Measurements from ENCODE around the gene ACTG2. TPM values are rescaled to one million over a fixed set of nuclear protein-coding genes. Genes with fewer than 3 reads are reported as not detected.

Gene ACTG2
- total RNA-seq, 1 experiment from 2014 or later: 135 TPM

- Histone ChIP-seq H3K27ac (no peak overlapping the region), H3K4me3 (no peak overlapping the region), H3K27me3 (replicated peaks) (no peaks in the 10 kb centered on the region), H3K9me3 (replicated peaks) (no peaks in the 10 kb centered on the region), H3K4me1 (replicated peaks) (no peaks in the 10 kb centered on the region), H3K36me3 (peaks cover 10% of the 10 kb centered on the region)
- DNase-seq (ENCODE audit: low read depth in 1 of 2, low spot score in 2 of 2): no peak
Measured at GRCh38 chr2:73964223-73964622, 71.4 kb downstream of the ACTG2 start.

- no peak for DNase-seq (ENCODE audit: low read depth in 1 of 2, low spot score in 2 of 2)
- H3K4me1 ChIP-seq (replicated peaks): no peaks in the 10 kb centered on the region
- no peaks in the 10 kb centered on the region for H3K9me3 ChIP-seq (replicated peaks)
- no peaks in the 10 kb centered on the region for H3K27me3 ChIP-seq (replicated peaks)
- no peak overlapping the region for H3K4me3 ChIP-seq
- no peak overlapping the region for H3K27ac ChIP-seq
- H3K36me3 ChIP-seq: peaks cover 2% of the 10 kb centered on the region; the same call in 1 of the 2 replicates
Measured at GRCh38 chr2:73965053-73965452, 72.2 kb downstream of the ACTG2 start.

- DNase-seq (ENCODE audit: low read depth in 1 of 2, low spot score in 2 of 2): no peak
- Histone ChIP-seq H3K36me3 (no peaks in the 10 kb centered on the region), H3K4me3 (no peak overlapping the region), H3K4me1 (replicated peaks) (peaks cover 19% of the 10 kb centered on the region), H3K27ac (no peak overlapping the region), H3K9me3 (replicated peaks) (no peaks in the 10 kb centered on the region), H3K27me3 (replicated peaks) (no peaks in the 10 kb centered on the region)
Measured at GRCh38 chr2:73968357-73968937, 75.6 kb downstream of the ACTG2 start.

DNA sequence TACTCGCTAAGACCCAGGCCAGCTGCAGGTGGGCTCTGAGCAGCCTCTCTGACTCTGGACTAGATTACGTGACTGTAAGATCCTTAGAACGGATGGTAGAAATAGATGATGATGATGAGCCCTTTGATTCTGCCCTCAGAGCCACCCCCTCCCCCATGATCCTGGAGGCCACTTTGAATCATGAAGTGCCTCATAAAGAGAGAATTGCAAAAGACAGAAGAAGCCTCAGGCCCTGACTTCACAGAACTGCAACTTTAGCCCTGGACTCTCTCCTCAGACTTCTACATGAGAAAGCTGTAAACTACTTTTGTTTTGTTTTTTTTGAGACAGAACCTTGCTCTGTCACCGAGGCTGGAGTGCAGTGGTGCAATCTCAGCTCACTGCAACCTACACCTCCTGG, 76.5 kb downstream of the ACTG2 start:
- no peak for DNase-seq (ENCODE audit: low read depth in 1 of 2, low spot score in 2 of 2)
- no peaks in the 10 kb centered on the region for H3K27me3 ChIP-seq (replicated peaks)
- H3K36me3 ChIP-seq: no peaks in the 10 kb centered on the region
- H3K27ac ChIP-seq: no peak overlapping the region
- no peak overlapping the region for H3K4me3 ChIP-seq
- H3K4me1 ChIP-seq (replicated peaks): peaks cover 19% of the 10 kb centered on the region
- H3K9me3 ChIP-seq (replicated peaks): no peaks in the 10 kb centered on the region

Other genes with a start within 250 kb of the ACTG2 start
- gene TPRKB, start 155.7 kb upstream of the ACTG2 start, total RNA-seq (2014; rRNA removed; shearing (Covaris generic)): 52.8 and 85.2 TPM in 2 replicates
- 30.3 and 40.4 TPM in 2 replicates for gene DUSP11, start 112.9 kb upstream of the ACTG2 start, total RNA-seq (2014; rRNA removed; shearing (Covaris generic))
- 0.03 TPM in 1 of 2 replicates, not detected in the other for gene C2orf78, start 108.8 kb upstream of the ACTG2 start, total RNA-seq (2014; rRNA removed; shearing (Covaris generic))
- gene STAMBP, start 64.0 kb upstream of the ACTG2 start, total RNA-seq (2014; rRNA removed; shearing (Covaris generic)): 61.6 and 76.6 TPM in 2 replicates
- 94.7 and 99.8 TPM in 2 replicates for gene DGUOK, start 33.9 kb downstream of the ACTG2 start, total RNA-seq (2014; rRNA removed; shearing (Covaris generic))
- gene TET3, start 91.9 kb downstream of the ACTG2 start, total RNA-seq (2014; rRNA removed; shearing (Covaris generic)): 2.1 and 2.4 TPM in 2 replicates

Measured in SJSA1 (cell line).